Measurements from ENCODE around the gene PLEKHG4.

The PLEKHG4 gene

DNA sequence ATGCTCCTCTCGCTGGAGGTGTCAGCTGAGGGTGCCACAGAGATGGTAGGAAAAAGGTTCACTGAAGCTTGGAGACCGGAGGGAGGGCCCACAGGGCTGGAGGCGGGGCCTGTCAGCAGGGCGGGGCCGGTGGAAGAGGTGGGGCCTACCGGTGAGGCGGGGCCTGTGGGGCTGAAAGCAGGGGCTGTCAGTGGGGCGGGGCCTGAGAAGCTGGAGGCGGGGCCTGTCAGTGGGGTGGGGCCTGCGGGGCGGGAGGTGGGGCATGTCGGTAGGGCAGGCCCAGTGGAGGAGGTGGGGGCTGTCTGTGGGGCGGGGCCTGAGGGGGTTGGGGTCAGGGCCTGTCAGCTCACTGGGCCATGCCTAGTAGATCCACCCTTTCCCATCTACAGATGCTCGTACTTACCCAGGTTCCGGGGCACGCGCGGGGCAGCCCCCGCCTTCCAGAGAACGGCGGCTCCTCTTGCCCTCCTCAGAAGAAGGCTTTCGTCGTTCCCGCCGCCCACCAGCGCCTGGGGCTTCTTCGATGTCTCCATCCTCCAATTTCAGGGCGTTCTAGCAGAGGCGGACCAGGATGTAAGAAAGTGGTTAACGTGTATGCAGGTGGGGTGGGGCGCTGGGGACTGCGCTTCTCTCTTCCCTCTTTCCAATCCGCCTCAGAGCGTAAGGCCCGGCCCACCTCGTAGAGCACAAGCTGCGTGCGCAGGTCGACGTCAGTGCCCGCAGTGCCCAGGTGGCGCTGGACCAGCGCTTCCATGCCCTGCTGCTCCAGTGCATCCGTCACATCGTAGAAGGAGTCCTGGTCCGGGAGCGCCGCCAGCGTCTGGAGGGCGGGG lies 42.6 kb upstream of the PLEKHG4 start:
- Histone ChIP-seq H3K4me1 (peaks cover 21 to 74% (median 55%) of the 10 kb centered on the region in 10 experiments), H3K9ac (peak overlapping the region; percentile 61 to 81 (median 76); a peak in 21 of 22 replicates), H3K4me2 (peak overlapping the region; percentile 54 to 86 (median 79)), H4K20me1 (peaks cover 0 to 38% (median 14%) of the 10 kb centered on the region in 11 experiments; a peak in 11 of 22 replicates), H3K27ac (peak overlapping the region; percentile 46 to 88 (median 78); a peak in 21 of 22 replicates), H3K9me3 (replicated peaks in 1 of 11) (no peaks in the 10 kb centered on the region), H3K27me3 (no peaks in the 10 kb centered on the region), H3K4me3 (peak overlapping the region; percentile 31 to 66 (median 54); a peak in 19 of 20 replicates), H3K36me3 (peaks cover 52 to 85% (median 72%) of the 10 kb centered on the region in 11 experiments)
- TF ChIP-seq Cebpa-rat (IDR thresholded peaks at IDR 0.05) = no peak

DNA sequence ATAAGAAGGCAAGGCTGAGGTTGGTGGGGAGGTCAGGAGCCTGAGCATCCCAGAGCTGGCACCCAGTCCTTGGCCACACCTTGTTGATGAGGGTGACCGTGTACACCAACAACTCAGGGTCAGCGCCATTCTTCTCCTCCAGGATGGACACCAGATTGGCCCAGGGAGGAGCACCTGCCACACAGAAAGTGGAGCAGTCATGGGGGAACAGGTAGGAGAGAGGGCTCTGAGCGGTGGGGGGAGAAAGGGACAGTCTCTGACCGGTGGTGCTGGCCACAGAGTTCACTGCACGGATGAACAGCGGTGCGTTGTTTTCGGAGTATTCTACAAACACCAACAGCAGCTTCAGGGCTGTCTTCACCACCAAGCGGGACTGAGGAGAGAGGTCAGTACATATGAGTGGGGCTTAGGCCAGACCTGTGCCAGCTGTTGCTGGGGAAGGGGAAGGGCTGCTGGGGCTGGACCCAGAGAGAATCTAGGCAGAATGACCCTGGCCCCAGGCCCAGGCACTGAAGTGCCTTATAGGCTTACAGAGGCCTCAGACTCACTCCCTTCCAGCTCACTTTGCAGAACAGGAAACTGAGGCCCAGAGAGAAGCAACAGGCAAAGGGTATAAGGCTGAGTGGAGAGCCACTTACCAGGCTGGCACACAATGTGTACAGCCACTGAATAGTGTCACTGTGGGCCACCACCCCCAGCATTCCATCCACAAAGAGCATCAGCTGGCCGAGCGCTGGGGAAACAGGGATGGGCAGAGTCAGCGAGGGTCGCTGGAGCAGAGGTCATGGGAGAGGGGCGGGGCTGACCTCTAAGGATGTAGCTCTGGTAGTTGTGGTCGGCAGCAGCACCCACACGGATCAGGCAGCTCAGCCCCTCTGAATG lies 41.7 kb upstream of the PLEKHG4 start:
- peaks cover 0 to 36% (median 13%) of the 10 kb centered on the region in 11 experiments; a peak in 11 of 22 replicates for H4K20me1 ChIP-seq
- H3K4me3 ChIP-seq = no peak overlapping the region
- no peaks in the 10 kb centered on the region for H3K27me3 ChIP-seq
- H3K4me2 ChIP-seq = peak overlapping the region in 2 of 11 experiments; percentile 20 to 29; a peak in 1 of 22 replicates
- H3K9me3 ChIP-seq (replicated peaks in 1 of 11) = no peaks in the 10 kb centered on the region
- H3K4me1 ChIP-seq = peaks cover 29 to 83% (median 64%) of the 10 kb centered on the region in 10 experiments
- peaks cover 45 to 77% (median 64%) of the 10 kb centered on the region in 11 experiments for H3K36me3 ChIP-seq
- no peak for TF ChIP-seq Cebpa-rat (IDR thresholded peaks at IDR 0.05)
- H3K9ac ChIP-seq = no peak overlapping the region; a peak in 1 of 22 replicates
- H3K27ac ChIP-seq = peak overlapping the region in 2 of 11 experiments; percentile 3 to 13; a peak in 2 of 22 replicates

DNA sequence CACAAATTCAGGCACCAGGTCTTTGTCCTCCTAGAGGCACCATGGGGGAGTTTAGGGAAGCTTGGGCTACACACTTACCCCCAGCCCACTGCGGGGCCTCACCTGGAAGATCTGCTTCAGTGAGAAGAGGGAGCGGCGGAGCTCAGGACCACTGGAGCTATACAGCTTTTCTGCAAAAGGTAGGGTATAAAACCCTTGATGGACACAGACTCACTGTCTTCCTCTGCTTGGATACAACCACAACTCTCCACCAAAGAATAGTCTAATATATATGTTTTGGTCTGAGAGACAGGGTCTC lies 41.1 kb upstream of the PLEKHG4 start:
- no peak overlapping the region for H3K4me2 ChIP-seq
- H3K9ac ChIP-seq = no peak overlapping the region
- H4K20me1 ChIP-seq = peaks cover 0 to 36% (median 13%) of the 10 kb centered on the region in 11 experiments; a peak in 11 of 22 replicates
- peaks cover 35 to 88% (median 70%) of the 10 kb centered on the region in 10 experiments for H3K4me1 ChIP-seq
- TF ChIP-seq Cebpa-rat (IDR thresholded peaks at IDR 0.05) = no peak
- no peaks in the 10 kb centered on the region for H3K27me3 ChIP-seq
- peak overlapping the region in 2 of 11 experiments; percentile 3 to 13; a peak in 1 of 22 replicates for H3K27ac ChIP-seq
- peaks cover 44 to 71% (median 58%) of the 10 kb centered on the region in 11 experiments for H3K36me3 ChIP-seq
- no peaks in the 10 kb centered on the region for H3K9me3 ChIP-seq (replicated peaks in 1 of 11)
- H3K4me3 ChIP-seq = no peak overlapping the region

DNA sequence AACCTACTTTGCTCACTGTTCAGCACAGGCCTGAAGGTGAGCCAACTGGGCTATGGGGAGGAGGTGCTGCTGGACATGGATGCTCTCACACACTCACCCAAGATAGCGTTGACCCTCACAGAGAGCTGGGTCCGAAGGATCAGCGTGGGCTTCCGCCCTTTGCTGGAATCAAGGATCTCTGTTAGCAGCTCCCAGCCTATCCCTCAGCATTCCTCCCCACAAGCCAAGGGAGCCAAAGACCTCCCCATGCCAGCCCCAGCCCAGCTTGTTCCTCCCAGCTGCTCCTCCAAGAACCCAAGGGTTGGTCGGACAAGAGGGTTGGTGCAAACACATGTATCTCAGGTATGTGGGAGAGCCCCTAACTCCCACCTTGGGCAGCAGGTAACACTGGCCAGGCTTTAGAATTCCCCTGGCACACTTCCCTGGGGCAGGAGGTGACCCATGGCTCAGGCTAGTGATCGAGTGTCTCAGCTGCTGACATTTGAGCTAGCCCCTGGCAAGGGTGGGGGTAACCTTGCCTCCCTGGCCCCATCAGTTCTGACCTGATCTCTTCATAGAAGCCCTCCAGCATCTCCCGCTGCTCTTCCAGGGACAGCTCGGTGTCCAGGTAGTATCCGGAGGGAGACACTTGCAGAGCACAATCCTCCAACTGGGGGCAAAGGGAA lies 40.4 kb upstream of the PLEKHG4 start:
- Histone ChIP-seq H3K27ac (peak overlapping the region in 4 of 11 experiments; percentile 11 to 85 (median 26); a peak in 3 of 22 replicates), H3K27me3 (no peaks in the 10 kb centered on the region), H3K9me3 (replicated peaks in 1 of 11) (no peaks in the 10 kb centered on the region), H3K36me3 (peaks cover 38 to 65% (median 53%) of the 10 kb centered on the region in 11 experiments), H3K4me3 (no peak overlapping the region), H4K20me1 (peaks cover 0 to 42% (median 13%) of the 10 kb centered on the region in 11 experiments; a peak in 13 of 22 replicates), H3K9ac (no peak overlapping the region), H3K4me1 (peaks cover 42 to 96% (median 77%) of the 10 kb centered on the region in 10 experiments), H3K4me2 (peak overlapping the region in 3 of 11 experiments; percentile 86 to 99 (median 97); a peak in 6 of 22 replicates)
- TF ChIP-seq Cebpa-rat (IDR thresholded peaks at IDR 0.05) = no peak

DNA sequence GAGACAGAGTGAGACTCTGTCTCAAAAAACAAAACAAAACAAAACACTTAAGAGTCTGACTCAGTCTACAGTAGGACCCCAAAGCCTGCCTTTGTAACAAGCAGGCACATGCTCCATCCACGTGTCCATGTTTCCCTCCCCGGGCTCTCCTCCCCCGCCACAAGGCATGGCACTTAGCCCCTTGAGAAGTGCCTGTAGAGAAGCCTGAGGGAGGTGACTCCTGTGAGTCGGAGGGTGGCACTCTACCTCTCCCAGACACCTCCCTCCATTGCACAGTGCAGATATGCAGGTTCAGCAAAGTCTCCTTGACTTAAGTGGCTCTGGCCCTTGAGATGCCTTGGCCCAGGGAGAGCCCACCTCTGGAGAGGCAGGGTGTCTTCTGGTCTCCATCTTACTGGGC lies 38.8 kb upstream of the PLEKHG4 start:
- no peak for TF ChIP-seq Cebpa-rat (IDR thresholded peaks at IDR 0.05)
- Histone ChIP-seq H3K27ac (peak overlapping the region in 9 of 11 experiments; percentile 32 to 85 (median 51); a peak in 14 of 22 replicates), H4K20me1 (peaks cover 0 to 53% (median 20%) of the 10 kb centered on the region in 11 experiments; a peak in 16 of 22 replicates), H3K9ac (peak overlapping the region in 4 of 11 experiments; percentile 30 to 51 (median 38); a peak in 6 of 22 replicates), H3K4me1 (peaks cover 49 to 96% (median 76%) of the 10 kb centered on the region in 10 experiments), H3K4me3 (no peak overlapping the region), H3K9me3 (replicated peaks in 1 of 11) (no peaks in the 10 kb centered on the region), H3K36me3 (peaks cover 24 to 50% (median 39%) of the 10 kb centered on the region in 11 experiments), H3K4me2 (peak overlapping the region in 7 of 11 experiments; percentile 6 to 99 (median 86); a peak in 11 of 22 replicates), H3K27me3 (no peaks in the 10 kb centered on the region)

DNA sequence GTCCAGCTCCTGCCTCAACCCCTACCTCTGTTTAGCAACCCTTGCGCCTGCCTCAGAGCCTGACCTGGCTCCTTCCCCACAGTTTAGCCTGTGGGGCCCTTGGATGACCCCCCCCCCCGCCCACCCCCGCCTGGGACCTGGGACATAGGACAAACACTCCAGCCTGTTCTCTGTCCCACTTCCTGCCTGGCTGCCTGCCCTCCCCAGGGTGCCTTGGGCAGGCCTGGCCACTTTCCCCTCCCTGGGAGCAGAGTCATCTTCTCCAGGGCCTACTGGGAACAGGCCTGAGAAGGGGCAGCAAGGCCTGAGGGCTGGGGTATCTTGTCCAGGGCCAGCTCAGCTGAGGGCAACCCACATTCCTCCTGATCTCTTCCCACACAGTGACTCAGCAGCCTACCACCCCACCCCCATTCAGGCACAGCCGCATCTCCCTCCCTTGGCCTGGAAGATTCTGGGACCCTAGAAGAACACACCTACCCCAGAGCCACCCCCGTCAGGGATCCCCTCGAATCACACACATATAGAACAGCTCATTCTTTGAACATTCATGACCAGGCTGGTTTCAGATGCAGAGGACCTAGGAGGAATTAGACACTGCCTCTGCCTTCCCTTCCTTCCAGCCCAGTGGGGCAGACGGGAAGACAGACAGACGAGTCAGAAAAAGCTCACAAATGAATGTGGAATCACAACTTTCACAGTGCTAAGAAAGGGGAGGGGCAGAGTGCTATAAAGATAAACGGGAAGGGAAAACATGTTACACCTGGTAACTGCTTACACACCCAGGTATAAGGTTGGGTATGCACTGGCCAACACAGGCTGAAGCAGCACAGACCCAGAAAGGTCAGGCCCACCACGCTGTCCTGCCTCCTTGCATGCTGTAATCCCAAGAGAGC lies 38.1 kb upstream of the PLEKHG4 start:
- H3K4me1 ChIP-seq = peaks cover 50 to 96% (median 76%) of the 10 kb centered on the region in 10 experiments
- no peak for TF ChIP-seq Cebpa-rat (IDR thresholded peaks at IDR 0.05)
- H4K20me1 ChIP-seq = peaks cover 0 to 61% (median 26%) of the 10 kb centered on the region in 11 experiments; a peak in 16 of 22 replicates
- H3K9me3 ChIP-seq (replicated peaks in 1 of 11) = no peaks in the 10 kb centered on the region
- peak overlapping the region; percentile 45 to 92 (median 71); a peak in 20 of 22 replicates for H3K27ac ChIP-seq
- H3K4me2 ChIP-seq = peak overlapping the region; percentile 69 to 100 (median 97)
- peaks cover 24 to 42% (median 32%) of the 10 kb centered on the region in 11 experiments for H3K36me3 ChIP-seq
- peak overlapping the region in 10 of 11 experiments; percentile 28 to 63 (median 56); a peak in 18 of 22 replicates for H3K9ac ChIP-seq
- no peak overlapping the region for H3K4me3 ChIP-seq
- H3K27me3 ChIP-seq = no peaks in the 10 kb centered on the region

DNA sequence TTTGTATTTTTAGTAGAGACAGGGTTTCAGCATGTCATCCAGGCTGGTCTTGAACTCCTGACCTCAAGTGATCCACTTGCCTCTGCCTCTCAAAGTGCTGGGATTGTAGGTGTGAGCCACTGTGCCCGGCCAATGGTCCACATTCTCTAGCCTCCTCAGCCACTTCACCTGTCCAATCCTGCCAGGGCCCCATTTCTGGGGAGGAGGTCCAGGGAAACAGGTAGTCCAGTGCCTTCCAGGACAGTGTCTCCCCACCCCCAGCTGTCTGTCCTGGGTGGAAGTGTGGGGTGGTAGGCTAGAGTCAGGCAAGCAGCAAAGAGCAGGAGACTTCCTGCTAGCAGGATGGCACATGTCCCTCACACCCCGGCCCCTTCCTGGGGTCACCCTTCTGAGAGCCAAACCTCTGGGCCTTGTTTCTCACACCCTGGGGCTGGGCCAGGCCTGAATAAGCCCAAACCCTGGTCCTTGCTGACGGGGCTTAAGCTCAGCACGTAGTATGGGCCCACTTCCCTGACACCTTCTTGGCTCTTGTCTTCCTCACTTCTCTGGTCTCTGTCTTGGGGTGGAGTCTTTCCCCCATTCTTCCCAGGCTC lies 37.1 kb upstream of the PLEKHG4 start:
- peak overlapping the region; percentile 14 to 92 (median 71); a peak in 21 of 22 replicates for H3K27ac ChIP-seq
- H3K9me3 ChIP-seq (replicated peaks in 1 of 11) = no peaks in the 10 kb centered on the region
- H3K9ac ChIP-seq = peak overlapping the region in 9 of 11 experiments; percentile 15 to 62 (median 27); a peak in 8 of 22 replicates
- H3K4me2 ChIP-seq = peak overlapping the region; percentile 69 to 100 (median 97)
- TF ChIP-seq Cebpa-rat (IDR thresholded peaks at IDR 0.05) = no peak
- H4K20me1 ChIP-seq = peaks cover 0 to 66% (median 27%) of the 10 kb centered on the region in 11 experiments; a peak in 16 of 22 replicates
- peaks cover 50 to 88% (median 79%) of the 10 kb centered on the region in 10 experiments for H3K4me1 ChIP-seq
- H3K4me3 ChIP-seq = 0 out of 20 replicates have a peak overlapping the region, but pooled peaks of 1 of the 10 experiments have one; percentile 18
- H3K27me3 ChIP-seq = no peaks in the 10 kb centered on the region
- H3K36me3 ChIP-seq = peaks cover 18 to 35% (median 25%) of the 10 kb centered on the region in 11 experiments
